ENCODE results near the gene FBXO31. TPM values are rescaled to one million over a fixed set of nuclear protein-coding genes. Genes with fewer than 3 reads are reported as not detected.

Gene FBXO31
- total and polyA plus RNA-seq, 2 experiments from 2014 or later, result 16.5 to 28.9 TPM

GRCh38 chr16:87369117-87369765 is 14.3 kb downstream of the FBXO31 start:
- H3K79me2 ChIP-seq, result peaks cover 93% of the 10 kb centered on the region
- H3K9me3 ChIP-seq (ENCODE audit: low read depth), result no peaks in the 10 kb centered on the region
- H3K4me1 ChIP-seq (ENCODE audit: insufficient read depth), result peaks cover 1% of the 10 kb centered on the region
- peaks cover 66% of the 10 kb centered on the region for H4K20me1 ChIP-seq (ENCODE audit: insufficient read depth, poor library complexity, severe bottlenecking)
- no peak for TF ChIP-seq EZH2 (IDR thresholded peaks at IDR 0.05; ENCODE audit: borderline replicate concordance)
- TF ChIP-seq EZH2phosphoT487 (IDR thresholded peaks at IDR 0.05; ENCODE audit: low read depth, severe bottlenecking, unreplicated experiment), result no peak
- TF ChIP-seq, protein P1, sequence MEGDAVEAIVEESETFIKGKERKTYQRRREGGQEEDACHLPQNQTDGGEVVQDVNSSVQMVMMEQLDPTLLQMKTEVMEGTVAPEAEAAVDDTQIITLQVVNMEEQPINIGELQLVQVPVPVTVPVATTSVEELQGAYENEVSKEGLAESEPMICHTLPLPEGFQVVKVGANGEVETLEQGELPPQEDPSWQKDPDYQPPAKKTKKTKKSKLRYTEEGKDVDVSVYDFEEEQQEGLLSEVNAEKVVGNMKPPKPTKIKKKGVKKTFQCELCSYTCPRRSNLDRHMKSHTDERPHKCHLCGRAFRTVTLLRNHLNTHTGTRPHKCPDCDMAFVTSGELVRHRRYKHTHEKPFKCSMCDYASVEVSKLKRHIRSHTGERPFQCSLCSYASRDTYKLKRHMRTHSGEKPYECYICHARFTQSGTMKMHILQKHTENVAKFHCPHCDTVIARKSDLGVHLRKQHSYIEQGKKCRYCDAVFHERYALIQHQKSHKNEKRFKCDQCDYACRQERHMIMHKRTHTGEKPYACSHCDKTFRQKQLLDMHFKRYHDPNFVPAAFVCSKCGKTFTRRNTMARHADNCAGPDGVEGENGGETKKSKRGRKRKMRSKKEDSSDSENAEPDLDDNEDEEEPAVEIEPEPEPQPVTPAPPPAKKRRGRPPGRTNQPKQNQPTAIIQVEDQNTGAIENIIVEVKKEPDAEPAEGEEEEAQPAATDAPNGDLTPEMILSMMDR (IDR thresholded peaks at IDR 0.05; ENCODE audit: poor library complexity), result no peak
- H2AFZ ChIP-seq, result no peak overlapping the region
- no peaks in the 10 kb centered on the region for H3K27me3 ChIP-seq
- WGBS (ENCODE audit: low lambda C conversion rate, missing lambda C conversion rate), result 95% methylated on average over 14 of the region's 14 CpGs
- H3K27ac ChIP-seq, result no peak overlapping the region
- no peak overlapping the region for H3K4me2 ChIP-seq
- H3K36me3 ChIP-seq (replicated peaks; ENCODE audit: insufficient read depth, low read depth), result no peaks in the 10 kb centered on the region
- no peak for DNase-seq (ENCODE audit: low spot score)
- no peaks in the 10 kb centered on the region for H3K9me2 ChIP-seq (replicated peaks; ENCODE audit: insufficient read depth)
- H3K4me3 ChIP-seq, result no peak overlapping the region

DNA sequence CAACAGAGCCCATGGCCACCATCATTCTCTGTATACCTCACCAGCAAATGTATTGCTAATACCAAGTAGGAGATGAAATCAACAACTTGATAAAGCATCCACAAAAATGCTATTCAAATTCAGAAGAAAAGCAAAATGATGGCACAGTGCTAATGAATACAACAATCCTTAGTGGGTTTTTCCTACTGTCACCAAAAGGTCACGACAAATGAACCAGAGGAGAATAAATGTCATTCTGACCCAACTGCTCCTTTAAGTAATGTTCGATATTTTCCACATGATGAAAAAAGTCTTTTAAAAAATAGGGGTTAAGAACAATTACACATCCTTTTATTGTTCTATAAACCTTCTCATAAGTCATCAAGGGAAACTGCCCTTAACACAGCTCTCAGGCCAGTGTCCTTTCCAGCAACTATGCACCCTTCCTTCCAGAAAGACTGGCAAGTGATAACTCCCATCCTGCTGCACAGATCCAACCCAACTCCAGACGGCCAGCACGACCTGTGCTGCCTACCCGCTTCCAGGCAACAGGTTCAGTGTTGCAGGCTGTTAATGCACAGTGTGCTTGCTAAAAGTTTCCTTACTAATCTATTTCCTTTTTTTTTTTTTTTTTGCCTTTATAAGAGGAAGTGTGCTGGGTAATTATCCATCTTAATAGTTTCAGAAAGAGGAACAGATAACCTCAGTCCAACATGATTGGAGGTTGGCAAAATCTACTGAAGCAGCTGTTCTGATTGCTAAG is 15.4 kb downstream of the FBXO31 start:
- H3K4me3 ChIP-seq, result no peak overlapping the region
- WGBS (ENCODE audit: low lambda C conversion rate, missing lambda C conversion rate), result 92% methylated on average over 5 of the region's 5 CpGs
- no peak overlapping the region for H2AFZ ChIP-seq
- H3K79me2 ChIP-seq, result peaks cover 85% of the 10 kb centered on the region
- H3K27me3 ChIP-seq, result no peaks in the 10 kb centered on the region
- H3K9me2 ChIP-seq (replicated peaks; ENCODE audit: insufficient read depth), result no peaks in the 10 kb centered on the region
- peaks cover 68% of the 10 kb centered on the region for H4K20me1 ChIP-seq (ENCODE audit: insufficient read depth, poor library complexity, severe bottlenecking)
- H3K4me1 ChIP-seq (ENCODE audit: insufficient read depth), result peaks cover 11% of the 10 kb centered on the region
- TF ChIP-seq EZH2 (IDR thresholded peaks at IDR 0.05; ENCODE audit: borderline replicate concordance), result no peak
- TF ChIP-seq, protein P1 (IDR thresholded peaks at IDR 0.05; ENCODE audit: poor library complexity), result no peak
- no peak for TF ChIP-seq EZH2phosphoT487 (IDR thresholded peaks at IDR 0.05; ENCODE audit: low read depth, severe bottlenecking, unreplicated experiment)
- H3K36me3 ChIP-seq (replicated peaks; ENCODE audit: insufficient read depth, low read depth), result no peaks in the 10 kb centered on the region
- H3K9me3 ChIP-seq (ENCODE audit: low read depth), result no peaks in the 10 kb centered on the region
- DNase-seq (ENCODE audit: low spot score), result no peak
- no peak overlapping the region for H3K4me2 ChIP-seq
- no peak overlapping the region for H3K27ac ChIP-seq

DNA sequence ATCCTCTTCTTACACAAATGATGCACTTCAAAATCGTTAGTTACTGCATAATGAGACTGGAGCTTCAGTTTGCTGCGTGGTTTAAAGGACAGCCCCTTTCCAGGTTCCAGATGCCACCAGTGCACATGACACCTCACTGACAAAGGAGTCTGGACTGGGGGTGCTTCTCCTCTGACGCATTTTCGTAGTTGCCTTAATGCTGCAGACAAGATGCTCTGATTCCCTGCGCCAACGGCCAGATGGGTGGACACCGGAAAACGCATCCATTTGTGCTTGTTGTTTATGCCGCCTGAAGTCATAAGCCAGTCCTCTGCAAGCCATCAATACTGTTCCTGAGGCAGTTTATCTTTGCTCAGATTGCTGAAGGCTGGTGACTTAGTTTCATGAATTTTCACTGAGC is 16.0 kb downstream of the FBXO31 start:
- Histone ChIP-seq H3K4me2 (no peak overlapping the region), H3K36me3 (replicated peaks; ENCODE audit: insufficient read depth, low read depth) (no peaks in the 10 kb centered on the region), H3K79me2 (peaks cover 83% of the 10 kb centered on the region), H3K4me1 (ENCODE audit: insufficient read depth) (peaks cover 11% of the 10 kb centered on the region), H3K27me3 (no peaks in the 10 kb centered on the region), H3K4me3 (no peak overlapping the region), H3K9me3 (ENCODE audit: low read depth) (no peaks in the 10 kb centered on the region), H3K9me2 (replicated peaks; ENCODE audit: insufficient read depth) (no peaks in the 10 kb centered on the region), H4K20me1 (ENCODE audit: insufficient read depth, poor library complexity, severe bottlenecking) (peaks cover 68% of the 10 kb centered on the region), H2AFZ (no peak overlapping the region), H3K27ac (no peak overlapping the region)
- WGBS (ENCODE audit: low lambda C conversion rate, missing lambda C conversion rate), result 93% methylated on average over 9 of the region's 9 CpGs
- no peak for DNase-seq (ENCODE audit: low spot score)
- TF ChIP-seq, protein P1 (IDR thresholded peaks at IDR 0.05; ENCODE audit: poor library complexity), result no peak
- TF ChIP-seq EZH2phosphoT487 (IDR thresholded peaks at IDR 0.05; ENCODE audit: low read depth, severe bottlenecking, unreplicated experiment) (no peak), EZH2 (IDR thresholded peaks at IDR 0.05; ENCODE audit: borderline replicate concordance) (no peak)
